ENCODE results near the gene NAGK.

Gene NAGK

DNA sequence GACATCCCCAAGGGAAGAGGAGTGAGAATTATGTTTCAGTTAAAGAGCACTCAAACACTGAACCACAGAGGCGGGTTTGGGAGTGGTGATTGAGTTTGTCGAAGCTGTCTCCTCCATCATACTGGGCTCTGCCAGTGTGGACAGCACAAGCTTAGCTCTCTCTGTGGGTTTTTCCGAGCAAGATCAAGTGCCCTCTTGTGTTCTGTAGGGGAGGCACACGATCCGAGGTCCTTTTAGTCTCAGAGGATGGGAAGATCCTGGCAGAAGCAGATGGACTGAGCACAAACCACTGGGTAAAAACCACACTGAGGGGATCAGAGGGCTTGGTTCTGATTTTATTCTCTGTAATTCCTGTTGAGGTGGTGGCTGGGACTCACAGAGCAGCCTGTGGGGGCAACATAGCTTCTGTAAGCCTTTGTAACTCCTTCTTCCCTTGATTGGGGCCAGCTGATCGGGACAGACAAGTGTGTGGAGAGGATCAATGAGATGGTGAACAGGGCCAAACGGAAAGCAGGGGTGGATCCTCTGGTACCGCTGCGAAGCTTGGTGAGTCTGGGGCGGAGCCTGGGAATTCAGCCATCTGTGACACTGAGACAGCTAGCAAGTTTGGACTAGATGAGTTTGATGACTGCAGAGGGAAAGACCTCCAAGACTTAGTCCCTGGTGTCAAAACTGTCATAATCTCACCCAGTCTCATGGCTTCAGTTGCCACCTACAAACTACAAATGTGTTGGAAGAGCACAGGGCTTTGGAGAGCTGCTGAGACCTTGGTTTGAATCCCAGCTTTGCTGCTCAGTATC, 2.0 kb downstream of the NAGK start:
- TF ChIP-seq, protein P1, sequence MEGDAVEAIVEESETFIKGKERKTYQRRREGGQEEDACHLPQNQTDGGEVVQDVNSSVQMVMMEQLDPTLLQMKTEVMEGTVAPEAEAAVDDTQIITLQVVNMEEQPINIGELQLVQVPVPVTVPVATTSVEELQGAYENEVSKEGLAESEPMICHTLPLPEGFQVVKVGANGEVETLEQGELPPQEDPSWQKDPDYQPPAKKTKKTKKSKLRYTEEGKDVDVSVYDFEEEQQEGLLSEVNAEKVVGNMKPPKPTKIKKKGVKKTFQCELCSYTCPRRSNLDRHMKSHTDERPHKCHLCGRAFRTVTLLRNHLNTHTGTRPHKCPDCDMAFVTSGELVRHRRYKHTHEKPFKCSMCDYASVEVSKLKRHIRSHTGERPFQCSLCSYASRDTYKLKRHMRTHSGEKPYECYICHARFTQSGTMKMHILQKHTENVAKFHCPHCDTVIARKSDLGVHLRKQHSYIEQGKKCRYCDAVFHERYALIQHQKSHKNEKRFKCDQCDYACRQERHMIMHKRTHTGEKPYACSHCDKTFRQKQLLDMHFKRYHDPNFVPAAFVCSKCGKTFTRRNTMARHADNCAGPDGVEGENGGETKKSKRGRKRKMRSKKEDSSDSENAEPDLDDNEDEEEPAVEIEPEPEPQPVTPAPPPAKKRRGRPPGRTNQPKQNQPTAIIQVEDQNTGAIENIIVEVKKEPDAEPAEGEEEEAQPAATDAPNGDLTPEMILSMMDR (IDR thresholded peaks at IDR 0.05; ENCODE audit: extremely low read depth, insufficient read depth, missing control alignments): peak; percentile 31
- peak; percentile 43 for DNase-seq (ENCODE audit: low spot score)
- in situ Hi-C loops (cut with MboI; ENCODE audit: low pct_unique_long_range_greater_than_20kb, low sequenced_read_pairs, unreplicated experiment): no loop called here

DNA sequence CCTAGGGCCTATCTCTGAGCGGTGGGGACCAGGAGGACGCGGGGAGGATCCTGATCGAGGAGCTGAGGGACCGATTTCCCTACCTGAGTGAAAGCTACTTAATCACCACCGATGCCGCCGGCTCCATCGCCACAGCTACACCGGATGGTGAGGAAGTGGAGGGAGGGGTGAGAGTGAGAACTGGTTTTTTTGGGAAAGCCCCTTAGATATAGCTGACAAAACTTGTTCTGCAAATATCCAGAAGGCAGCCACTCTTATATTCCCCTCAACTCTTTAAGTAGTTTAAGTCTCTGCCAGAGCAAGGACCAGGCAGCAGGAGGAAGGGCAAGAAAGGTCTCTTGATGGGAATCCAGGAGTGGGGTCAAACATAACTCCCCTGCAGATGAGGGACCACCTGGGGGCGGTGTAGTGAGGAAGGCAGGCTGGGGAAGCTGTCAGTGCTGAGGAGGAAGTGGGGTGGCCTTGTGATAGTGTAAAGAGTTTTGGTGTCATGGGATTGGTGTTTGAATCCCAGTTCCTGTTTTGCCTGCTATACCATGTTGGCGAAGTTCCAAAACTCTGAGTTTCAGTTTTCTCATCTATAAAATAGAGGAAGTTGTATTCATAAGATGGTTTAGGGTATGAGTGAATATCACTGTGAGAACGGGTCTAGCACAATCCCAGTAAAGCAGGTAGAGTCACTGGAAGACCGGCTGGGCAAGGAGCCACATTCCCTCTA, 3.4 kb downstream of the NAGK start:
- in situ Hi-C loops (cut with MboI; ENCODE audit: low pct_unique_long_range_greater_than_20kb, low sequenced_read_pairs, unreplicated experiment): no loop called here

DNA sequence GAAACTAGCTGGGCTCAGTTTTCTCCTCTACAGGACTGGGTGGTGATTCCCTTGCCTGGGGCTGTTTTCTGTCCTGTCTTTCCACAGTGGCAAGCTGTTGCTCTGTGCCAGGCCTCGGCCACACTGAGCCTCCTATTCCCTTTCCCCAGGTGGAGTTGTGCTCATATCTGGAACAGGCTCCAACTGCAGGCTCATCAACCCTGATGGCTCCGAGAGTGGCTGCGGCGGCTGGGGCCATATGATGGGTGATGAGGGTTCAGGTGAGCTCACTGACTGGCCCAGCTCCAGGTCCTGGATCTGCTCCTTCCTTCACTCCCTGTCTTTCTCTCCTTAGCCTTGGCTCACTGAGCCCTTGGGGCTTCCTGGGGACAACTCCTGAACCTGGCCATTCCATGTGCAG, 4.0 kb downstream of the NAGK start:
- DNase-seq (ENCODE audit: low spot score): no peak
- in situ Hi-C loops (cut with MboI; ENCODE audit: low pct_unique_long_range_greater_than_20kb, low sequenced_read_pairs, unreplicated experiment): no loop called here
- TF ChIP-seq, protein P1 (IDR thresholded peaks at IDR 0.05; ENCODE audit: extremely low read depth, insufficient read depth, missing control alignments): no peak

More for the DNA sequence above, 3.4 kb downstream of the NAGK start:
- TF ChIP-seq, protein P1 (IDR thresholded peaks at IDR 0.05; ENCODE audit: extremely low read depth, insufficient read depth, missing control alignments): peak; percentile 50
- peak; percentile 77 for DNase-seq (ENCODE audit: low spot score)

DNA sequence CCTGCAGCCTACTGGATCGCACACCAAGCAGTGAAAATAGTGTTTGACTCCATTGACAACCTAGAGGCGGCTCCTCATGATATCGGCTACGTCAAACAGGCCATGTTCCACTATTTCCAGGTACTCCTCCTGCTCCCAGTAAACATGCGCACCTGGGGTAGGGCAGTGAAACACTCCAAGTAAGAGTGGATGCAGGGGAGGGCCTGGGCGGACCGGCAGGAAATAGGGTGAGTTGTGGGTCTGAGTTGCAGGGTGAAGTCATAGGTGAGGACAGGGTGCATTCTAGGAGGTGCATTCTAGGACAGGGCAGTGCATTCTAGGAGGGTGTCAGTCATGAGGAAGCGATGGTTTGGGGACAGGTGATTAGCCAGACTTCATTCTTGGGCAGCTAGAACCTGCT, 5.0 kb downstream of the NAGK start:
- in situ Hi-C loops (cut with MboI; ENCODE audit: low pct_unique_long_range_greater_than_20kb, low sequenced_read_pairs, unreplicated experiment): no loop called here
- TF ChIP-seq, protein P1 (IDR thresholded peaks at IDR 0.05; ENCODE audit: extremely low read depth, insufficient read depth, missing control alignments): no peak
- DNase-seq (ENCODE audit: low spot score): no peak

DNA sequence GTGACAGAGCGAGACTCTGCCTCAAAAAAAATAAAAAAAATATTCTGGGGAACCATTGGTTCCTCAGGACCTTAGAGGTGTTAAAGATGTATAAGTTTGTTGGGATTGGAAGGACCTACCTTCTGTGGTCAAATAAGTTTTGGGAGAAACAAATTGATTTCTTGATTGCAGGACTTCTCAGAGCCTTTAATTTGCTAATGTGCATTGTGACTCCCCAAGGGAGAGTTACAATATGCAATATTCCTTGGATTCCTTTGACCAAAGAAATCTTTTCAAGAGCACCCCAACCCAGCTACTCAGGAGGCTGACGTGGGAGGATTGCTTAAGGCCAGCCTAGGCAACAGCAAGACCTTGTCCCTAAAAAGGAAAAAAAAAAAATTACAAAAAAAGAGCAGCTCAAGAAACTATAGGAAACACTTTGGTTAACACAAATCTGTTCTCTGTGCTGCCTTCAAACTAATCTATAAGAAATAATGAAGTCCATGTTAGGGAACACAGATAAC, 6.5 kb downstream of the NAGK start:
- in situ Hi-C loops (cut with MboI; ENCODE audit: low pct_unique_long_range_greater_than_20kb, low sequenced_read_pairs, unreplicated experiment): no loop called here
- TF ChIP-seq, protein P1 (IDR thresholded peaks at IDR 0.05; ENCODE audit: extremely low read depth, insufficient read depth, missing control alignments): no peak
- DNase-seq (ENCODE audit: low spot score): no peak

DNA sequence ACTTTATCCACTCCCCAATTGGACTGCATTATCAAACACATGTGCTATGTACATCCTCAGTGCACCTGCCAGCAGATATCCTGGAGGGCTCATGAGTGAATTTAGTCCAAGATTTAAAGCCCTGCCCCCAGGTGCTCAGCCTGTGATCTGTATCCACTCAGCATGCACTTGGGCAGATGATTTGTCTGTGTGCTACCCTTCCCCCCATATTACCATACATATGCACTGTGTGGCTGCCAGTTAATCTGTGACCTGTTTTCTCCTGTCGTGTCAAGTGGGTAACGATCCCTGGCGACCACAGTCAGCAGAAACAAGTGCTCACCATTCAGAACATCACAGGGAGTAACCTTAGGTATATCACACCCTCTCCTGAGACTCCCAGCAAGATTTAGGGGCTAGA, 10.2 kb downstream of the NAGK start:
- TF ChIP-seq, protein P1 (IDR thresholded peaks at IDR 0.05; ENCODE audit: extremely low read depth, insufficient read depth, missing control alignments): no peak
- in situ Hi-C loops (cut with MboI; ENCODE audit: low pct_unique_long_range_greater_than_20kb, low sequenced_read_pairs, unreplicated experiment): no loop called here
- DNase-seq (ENCODE audit: low spot score): no peak
